Progenitor cell of endocrine pancreas (in vitro differentiated cells): ENCODE results near the gene ZFAND3. TPM values are rescaled to one million over a fixed set of nuclear protein-coding genes. Genes with fewer than 3 reads are reported as not detected.

Experiments
- DNase-seq: peaks from one replicate; pipeline ENCODE4 v3.0.0; 2021; ENCODE audit warnings: low spot score; ENCODE audit not compliant: unreplicated experiment
- H3K27ac Mint-ChIP-seq: 2 replicates; pipeline ENCODE4 v1.8.0; 2021; ENCODE audit warnings: mild to moderate bottlenecking, moderate library complexity, mixed read lengths
- H3K27me3 Mint-ChIP-seq: 2 replicates; pipeline ENCODE4 v1.8.0; 2021; ENCODE audit warnings: mixed read lengths
- H3K36me3 Mint-ChIP-seq: 2 replicates; pipeline ENCODE4 v1.8.0; 2022; ENCODE audit warnings: mixed read lengths; ENCODE audit not compliant: insufficient read depth
- H3K4me1 Mint-ChIP-seq: 2 replicates; pipeline ENCODE4 v1.8.0; 2021; ENCODE audit warnings: low read depth, mixed read lengths
- H3K4me3 Mint-ChIP-seq: 2 replicates; pipeline ENCODE4 v1.8.0; 2021; ENCODE audit warnings: low read depth, mild to moderate bottlenecking, moderate library complexity, mixed read lengths
- H3K9me3 Mint-ChIP-seq: 2 replicates; pipeline ENCODE4 v1.8.0; 2021; ENCODE audit warnings: low read depth, mixed read lengths
- CTCF ChIP-seq: fragments of 200-600 bp; sonication (generic); IDR thresholded peaks from one replicate; pipeline ENCODE4 v1.5.0; 2021; ENCODE audit warnings: antibody characterized with exemption, mild to moderate bottlenecking; ENCODE audit not compliant: unreplicated experiment
- total RNA-seq: library from RNA; stranded (reverse); gene quantifications from 2 replicates; pipeline ENCODE4 v1.2.1, GENCODE V29; 2021

ZFAND3 gene
- total RNA-seq, 1 donor from 2014 or later, result 102 TPM

- Mint-ChIP-seq H3K9me3 (no peaks in the 10 kb centered on the region), H3K4me1 (peaks cover 2% of the 10 kb centered on the region), H3K27me3 (no peaks in the 10 kb centered on the region), H3K36me3 (peaks cover 4% of the 10 kb centered on the region), H3K27ac (no peak overlapping the region), H3K4me3 (no peak overlapping the region)
- TF ChIP-seq CTCF, result no peak
- no peak for DNase-seq
These were observed 117.4 kb downstream of the ZFAND3 start for GRCh38 chr6:37936906-37937305.

GRCh38 chr6:37938909-37939308, 119.4 kb downstream of the ZFAND3 start:
- H3K27me3 Mint-ChIP-seq, result no peaks in the 10 kb centered on the region
- H3K9me3 Mint-ChIP-seq, result no peaks in the 10 kb centered on the region
- no peak for DNase-seq
- peaks cover 2% of the 10 kb centered on the region for H3K36me3 Mint-ChIP-seq
- H3K4me3 Mint-ChIP-seq, result no peak overlapping the region
- peak overlapping the region; percentile 4 for H3K27ac Mint-ChIP-seq
- H3K4me1 Mint-ChIP-seq, result peaks cover 9% of the 10 kb centered on the region
- no peak for TF ChIP-seq CTCF

- no peak for TF ChIP-seq CTCF
- Mint-ChIP-seq H3K27ac (no peak overlapping the region), H3K36me3 (no peaks in the 10 kb centered on the region), H3K4me1 (peaks cover 8% of the 10 kb centered on the region), H3K4me3 (no peak overlapping the region), H3K27me3 (no peaks in the 10 kb centered on the region), H3K9me3 (no peaks in the 10 kb centered on the region)
- no peak for DNase-seq
These were observed 120.7 kb downstream of the ZFAND3 start for GRCh38 chr6:37940074-37940847.

- Mint-ChIP-seq H3K36me3 (no peaks in the 10 kb centered on the region), H3K4me1 (peaks cover 16% of the 10 kb centered on the region), H3K27me3 (no peaks in the 10 kb centered on the region), H3K9me3 (no peaks in the 10 kb centered on the region), H3K27ac (no peak overlapping the region), H3K4me3 (no peak overlapping the region)
- no peak for TF ChIP-seq CTCF
- DNase-seq, result no peak
These were observed 122.3 kb downstream of the ZFAND3 start for GRCh38 chr6:37941871-37942270.

GRCh38 chr6:37942606-37943376, 123.3 kb downstream of the ZFAND3 start:
- DNase-seq, result no peak
- Mint-ChIP-seq H3K27me3 (no peaks in the 10 kb centered on the region), H3K27ac (no peak overlapping the region), H3K9me3 (no peaks in the 10 kb centered on the region), H3K4me3 (no peak overlapping the region), H3K36me3 (peaks cover 1% of the 10 kb centered on the region), H3K4me1 (peaks cover 17% of the 10 kb centered on the region)
- TF ChIP-seq CTCF, result no peak
